GM19351 (cell line): ENCODE measurements around the gene OPTN.
"Not testable (repeated sequence)": the region's sequence is repeated elsewhere in the genome, so short reads cannot be mapped to it uniquely, and the experiment has no call there.

Source experiments
- ATAC-seq: cut with Tn5 transposase; IDR thresholded peaks from one replicate; pipeline ENCODE4 v1.9.1; 2021; ENCODE audit warnings: mild to moderate bottlenecking, moderate library complexity; ENCODE audit not compliant: unreplicated experiment

Gene OPTN

GRCh38 chr10:13099666-13100348 is at the start of gene OPTN:
Gene OPTN, plus strand, starts transcription at chr10:13100163. Its CDS starts 8,960 bp downstream, at chr10:13109123.
- ATAC-seq = peak; percentile 63

- no peak for ATAC-seq
Observed at GRCh38 chr10:13051126-13051694, 48.8 kb upstream of the OPTN start.

- ATAC-seq = not testable (repeated sequence)
Observed at GRCh38 chr10:13053208-13053607, 46.8 kb upstream of the OPTN start.

GRCh38 chr10:13053794-13054462 is 46.0 kb upstream of the OPTN start:
- no peak for ATAC-seq

GRCh38 chr10:13054844-13055243 is 45.1 kb upstream of the OPTN start:
- no peak for ATAC-seq

- no peak for ATAC-seq
Observed at GRCh38 chr10:13056456-13057077, 43.4 kb upstream of the OPTN start.

GRCh38 chr10:13062803-13063202 is 37.2 kb upstream of the OPTN start:
- ATAC-seq = no peak

GRCh38 chr10:13066527-13066926 is 33.4 kb upstream of the OPTN start:
- ATAC-seq = no peak

- no peak for ATAC-seq
Observed at GRCh38 chr10:13067431-13067830, 32.5 kb upstream of the OPTN start.

- no peak for ATAC-seq
Observed at GRCh38 chr10:13068071-13068470, 31.9 kb upstream of the OPTN start.

GRCh38 chr10:13068484-13068883 is 31.5 kb upstream of the OPTN start:
- no peak for ATAC-seq

- no peak for ATAC-seq
Observed at GRCh38 chr10:13072339-13072738, 27.6 kb upstream of the OPTN start.

GRCh38 chr10:13074563-13075451 is 25.2 kb upstream of the OPTN start:
- no peak for ATAC-seq

- no peak for ATAC-seq
Observed at GRCh38 chr10:13078912-13079775, 20.8 kb upstream of the OPTN start.

GRCh38 chr10:13079776-13080050 is 20.2 kb upstream of the OPTN start:
- ATAC-seq = no peak

- no peak for ATAC-seq
Observed at GRCh38 chr10:13080643-13081042, 19.3 kb upstream of the OPTN start.

GRCh38 chr10:13083700-13084099 is 16.3 kb upstream of the OPTN start:
- not testable (repeated sequence) for ATAC-seq

GRCh38 chr10:13086056-13086455 is 13.9 kb upstream of the OPTN start:
- no peak for ATAC-seq

- ATAC-seq = no peak
Observed at GRCh38 chr10:13087601-13087985, 12.4 kb upstream of the OPTN start.

- ATAC-seq = no peak
Observed at GRCh38 chr10:13087986-13088618, 11.9 kb upstream of the OPTN start.
